NCI-H345 (cell line): Measurements from ENCODE around the gene CALHM4.
"Not testable (repeated sequence)": the region's sequence is repeated elsewhere in the genome, so short reads cannot be mapped to it uniquely, and the experiment has no call there.

Source experiments
- DNase-seq: peaks from one replicate; lab custom pipeline; 2025; lab: John Stamatoyannopoulos, UW

The CALHM4 gene

GRCh38 chr6:116577486-116577885, 23.9 kb downstream of the CALHM4 start:
- DNase-seq: no peak

GRCh38 chr6:116578335-116578734, 24.8 kb downstream of the CALHM4 start:
- DNase-seq: no peak

- no peak for DNase-seq
Observed at GRCh38 chr6:116579143-116579542, 25.6 kb downstream of the CALHM4 start.

GRCh38 chr6:116580198-116580597, 26.6 kb downstream of the CALHM4 start:
- DNase-seq: no peak

- no peak for DNase-seq
Observed at GRCh38 chr6:116586276-116586675, 32.7 kb downstream of the CALHM4 start.

- no peak for DNase-seq
Observed at GRCh38 chr6:116586738-116587137, 33.2 kb downstream of the CALHM4 start.

- no peak for DNase-seq
Observed at GRCh38 chr6:116595247-116595646, 41.7 kb downstream of the CALHM4 start.

GRCh38 chr6:116596815-116597214, 43.3 kb downstream of the CALHM4 start:
- DNase-seq: no peak

GRCh38 chr6:116603916-116604315, 50.4 kb downstream of the CALHM4 start:
- not testable (repeated sequence) for DNase-seq

GRCh38 chr6:116604868-116605267, 51.3 kb downstream of the CALHM4 start:
- DNase-seq: not testable (repeated sequence)

- no peak for DNase-seq
Observed at GRCh38 chr6:116605935-116606334, 52.4 kb downstream of the CALHM4 start.
